ENCODE data around the gene IGSF9B.

DNA sequence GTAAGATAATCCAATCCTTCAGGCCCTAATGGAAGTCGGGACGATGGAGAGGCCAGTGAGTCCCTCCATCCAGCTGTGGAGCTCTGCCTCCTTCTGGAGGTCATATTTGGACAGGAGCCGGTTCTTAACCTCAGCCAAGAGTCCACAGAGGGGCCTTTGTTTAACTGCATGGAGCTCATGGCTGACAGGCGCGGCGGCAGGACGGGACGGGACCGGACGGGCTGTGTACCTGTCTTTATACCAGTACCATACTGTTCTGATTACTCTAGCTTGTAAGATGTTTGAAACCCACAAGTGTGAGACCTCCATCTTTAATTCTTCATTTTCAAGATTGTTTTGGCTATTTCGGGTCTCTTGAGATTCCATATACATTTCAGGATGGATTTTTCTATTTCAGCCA lies 91.3 kb downstream of the IGSF9B start:
- TF ChIP-seq, protein P1, sequence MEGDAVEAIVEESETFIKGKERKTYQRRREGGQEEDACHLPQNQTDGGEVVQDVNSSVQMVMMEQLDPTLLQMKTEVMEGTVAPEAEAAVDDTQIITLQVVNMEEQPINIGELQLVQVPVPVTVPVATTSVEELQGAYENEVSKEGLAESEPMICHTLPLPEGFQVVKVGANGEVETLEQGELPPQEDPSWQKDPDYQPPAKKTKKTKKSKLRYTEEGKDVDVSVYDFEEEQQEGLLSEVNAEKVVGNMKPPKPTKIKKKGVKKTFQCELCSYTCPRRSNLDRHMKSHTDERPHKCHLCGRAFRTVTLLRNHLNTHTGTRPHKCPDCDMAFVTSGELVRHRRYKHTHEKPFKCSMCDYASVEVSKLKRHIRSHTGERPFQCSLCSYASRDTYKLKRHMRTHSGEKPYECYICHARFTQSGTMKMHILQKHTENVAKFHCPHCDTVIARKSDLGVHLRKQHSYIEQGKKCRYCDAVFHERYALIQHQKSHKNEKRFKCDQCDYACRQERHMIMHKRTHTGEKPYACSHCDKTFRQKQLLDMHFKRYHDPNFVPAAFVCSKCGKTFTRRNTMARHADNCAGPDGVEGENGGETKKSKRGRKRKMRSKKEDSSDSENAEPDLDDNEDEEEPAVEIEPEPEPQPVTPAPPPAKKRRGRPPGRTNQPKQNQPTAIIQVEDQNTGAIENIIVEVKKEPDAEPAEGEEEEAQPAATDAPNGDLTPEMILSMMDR (conservative IDR thresholded peaks at IDR 0.05) = no peak
- TF ChIP-seq EZH2 (IDR thresholded peaks at IDR 0.05; ENCODE audit: low read depth) = no peak

Data from PC-9 (cell line).